ENCODE data around the gene ARL15.

GRCh38 chr5:53994148-53994547 lies 316.2 kb downstream of the ARL15 start:
- no peak for TF ChIP-seq CTCF (IDR thresholded peaks at IDR 0.05)
- no peak for TF ChIP-seq POLR2A (IDR thresholded peaks at IDR 0.05)
- TF ChIP-seq POLR2AphosphoS5 (IDR thresholded peaks at IDR 0.05) = no peak

Data from breast epithelium (tissue), 3 donors.